Naive thymus-derived CD4-positive, alpha-beta T cell (primary cell): ENCODE results near the gene TMEM117. TPM values are rescaled to one million over a fixed set of nuclear protein-coding genes. Genes with fewer than 3 reads are reported as not detected.

Experiments
- polyA plus RNA-seq, 2 donors: library from polyadenylated mRNA; unstranded; fragments of 300-500 nt; fragmentation: Illumina TruSeq; gene quantifications; one replicate each; pipeline ENCODE4 v1.2.3, GENCODE V29; 2021
- total RNA-seq, 6 experiments: library from RNA in 5 of 6; stranded (reverse) in 5 of 6; gene quantifications; 1 replicate in 5 of 6; 2 replicates in 1 of 6; pipeline ENCODE4 v1.2.3 and lab custom pipeline; 2021 to 2026

Gene TMEM117
- total and polyA plus RNA-seq, 7 experiments from 2014 or later = 0.31 to 6.6 (median 4.2) TPM

Other genes starting within 250 kb of the TMEM117 start
- 10 to 100 TPM; 14.0 to 27.4 (median 23.2) TPM for gene PUS7L, start 77.3 kb upstream of the TMEM117 start, total RNA-seq
- 10 to 100 TPM; 35.9 to 39.0 TPM for gene PUS7L, start 77.3 kb upstream of the TMEM117 start, polyA plus RNA-seq
- gene IRAK4, start 77.1 kb upstream of the TMEM117 start, total RNA-seq = 10 to 100 TPM; 35.6 to 69.1 (median 52.7) TPM
- 10 to 100 TPM; 24.8 to 36.3 TPM for gene IRAK4, start 77.1 kb upstream of the TMEM117 start, polyA plus RNA-seq
- gene TWF1, start 29.8 kb upstream of the TMEM117 start, total RNA-seq = 10 to 100 TPM; 26.7 to 51.2 (median 35.6) TPM
- 10 to 100 TPM; 14.2 to 18.6 TPM for gene TWF1, start 29.8 kb upstream of the TMEM117 start, polyA plus RNA-seq